DMS114 treated with DMSO at 0.1 percent for 48 hours (cell line): ENCODE measurements around the gene PCCA.

Experiments used
- DNase-seq: peaks from one replicate; lab custom pipeline; 2025; ENCODE audit not compliant: unreplicated experiment; lab: John Stamatoyannopoulos, UW

PCCA gene

GRCh38 chr13:100397627-100398026 is 308.7 kb downstream of the PCCA start:
- DNase-seq, result no peak

GRCh38 chr13:100398360-100398759 is 309.5 kb downstream of the PCCA start:
- no peak for DNase-seq

GRCh38 chr13:100399455-100399854 is 310.6 kb downstream of the PCCA start:
- DNase-seq, result no peak

- DNase-seq, result no peak
Measured at GRCh38 chr13:100403675-100404074, 314.8 kb downstream of the PCCA start.

GRCh38 chr13:100409132-100409531 is 320.2 kb downstream of the PCCA start:
- no peak for DNase-seq

GRCh38 chr13:100423375-100423774 is 334.5 kb downstream of the PCCA start:
- DNase-seq, result no peak

- no peak for DNase-seq
Measured at GRCh38 chr13:100428986-100429385, 340.1 kb downstream of the PCCA start.

GRCh38 chr13:100432611-100433010 is 343.7 kb downstream of the PCCA start:
- DNase-seq, result no peak

- DNase-seq, result no peak
Measured at GRCh38 chr13:100433475-100433874, 344.6 kb downstream of the PCCA start.

- DNase-seq, result no peak
Measured at GRCh38 chr13:100434010-100434763, 345.3 kb downstream of the PCCA start.

GRCh38 chr13:100436099-100436498 is 347.2 kb downstream of the PCCA start:
- DNase-seq, result no peak

- no peak for DNase-seq
Measured at GRCh38 chr13:100438059-100438788, 349.3 kb downstream of the PCCA start.

GRCh38 chr13:100439247-100439970 is 350.5 kb downstream of the PCCA start:
- no peak for DNase-seq

- DNase-seq, result no peak
Measured at GRCh38 chr13:100440751-100441425, 352.0 kb downstream of the PCCA start.

- DNase-seq, result no peak
Measured at GRCh38 chr13:100442095-100442832, 353.4 kb downstream of the PCCA start.

- DNase-seq, result no peak
Measured at GRCh38 chr13:100443278-100443997, 354.5 kb downstream of the PCCA start.

GRCh38 chr13:100443998-100444328 is 355.1 kb downstream of the PCCA start:
- DNase-seq, result no peak

- DNase-seq, result no peak
Measured at GRCh38 chr13:100447831-100448230, 358.9 kb downstream of the PCCA start.

- no peak for DNase-seq
Measured at GRCh38 chr13:100451923-100452322, 363.0 kb downstream of the PCCA start.

- no peak for DNase-seq
Measured at GRCh38 chr13:100454876-100455275, 366.0 kb downstream of the PCCA start.
